Fibroblast of lung (primary cell): Measurements from ENCODE around the gene RNF112. TPM values are rescaled to one million over a fixed set of nuclear protein-coding genes. Genes with fewer than 3 reads are reported as not detected.

ENCODE experiments used
- DNase-seq, 2 donors: peaks; one replicate each; pipeline versions ENCODE4 v3.0.0 to v3.0.0-alpha.2; 2010; ENCODE audit warnings: low read depth in 2 of 2
- H2AFZ ChIP-seq: 2 replicates; pipeline ENCODE4 v1.5.1; 2012; ENCODE audit warnings: low read length, control low read depth, inconsistent platforms
- H3K27ac ChIP-seq: 2 replicates; pipeline ENCODE4 v1.5.1; 2011; ENCODE audit warnings: low read length, control low read depth; ENCODE audit not compliant: insufficient read depth
- H3K27me3 ChIP-seq: 2 replicates; pipeline ENCODE4 v1.5.1; 2011; ENCODE audit warnings: mild to moderate bottlenecking, low read length; ENCODE audit not compliant: control insufficient read depth, insufficient read depth
- H3K36me3 ChIP-seq: 2 replicates; pipeline ENCODE4 v1.5.1; 2011; ENCODE audit warnings: low read length; ENCODE audit not compliant: control insufficient read depth, insufficient read depth
- H3K4me1 ChIP-seq: 2 replicates; pipeline ENCODE4 v1.5.1; 2011; ENCODE audit warnings: low read length; ENCODE audit not compliant: control insufficient read depth, insufficient read depth; ENCODE audit errors: extremely low read depth
- H3K4me2 ChIP-seq: 2 replicates; pipeline ENCODE4 v1.5.1; 2011; ENCODE audit warnings: low read length, control low read depth; ENCODE audit not compliant: insufficient read depth; ENCODE audit errors: extremely low read depth
- H3K4me3 ChIP-seq, 4 experiments: fragments of 200-600 bp in 1 of 4; sonication (generic) in 1 of 4; replicated peaks in 1 of 4; 2 replicates each; pipeline ENCODE4 v1.5.1; 2011 to 2016; ENCODE audit warnings: low read length in 4 of 4, low read depth in 3 of 4, mild to moderate bottlenecking in 3 of 4, control low read depth in 2 of 4, inconsistent platforms in 1 of 4, mixed read lengths in 1 of 4; ENCODE audit not compliant: insufficient read depth in 1 of 4; ENCODE audit errors: control extremely low read depth in 1 of 4
- H3K79me2 ChIP-seq: 2 replicates; pipeline ENCODE4 v1.5.1; 2012; ENCODE audit warnings: mild to moderate bottlenecking, low read length, inconsistent platforms; ENCODE audit not compliant: control insufficient read depth, insufficient read depth
- H3K9ac ChIP-seq: 2 replicates; pipeline ENCODE4 v1.5.1; 2011; ENCODE audit warnings: mild to moderate bottlenecking, low read length, control low read depth; ENCODE audit not compliant: insufficient read depth
- H3K9me3 ChIP-seq: 2 replicates; pipeline ENCODE4 v1.5.1; 2012; ENCODE audit warnings: low read depth, low read length; ENCODE audit not compliant: control insufficient read depth, insufficient read depth
- H4K20me1 ChIP-seq: 2 replicates; pipeline ENCODE4 v1.5.1; 2011; ENCODE audit warnings: low read length; ENCODE audit not compliant: control insufficient read depth, insufficient read depth; ENCODE audit errors: extremely low read depth
- CTCF ChIP-seq, 2 donors: IDR thresholded peaks in 1 of 2; conservative IDR thresholded peaks in 1 of 2; 1 replicate in 1 of 2; 2 replicates in 1 of 2; pipeline ENCODE4 v1.5.1; 2011 to 2012; ENCODE audit warnings: low read length in 2 of 2, control low read depth in 1 of 2, inconsistent platforms in 1 of 2, low read depth in 1 of 2, mild to moderate bottlenecking in 1 of 2
- EZH2 ChIP-seq: IDR thresholded peaks from 2 replicates; pipeline ENCODE4 v1.5.1; 2012; ENCODE audit warnings: low read length, control low read depth, mild to moderate bottlenecking; ENCODE audit errors: missing control alignments
- polyA plus RNA-seq, 2 donors: library from polyadenylated mRNA; depleted of rRNA in 1 of 2; stranded (reverse) in 1 of 2; unstranded in 1 of 2; fragments of >200 nt; gene quantifications; 2 replicates each; pipeline ENCODE4 v1.2.1, GENCODE V29; 2011 to 2012; ENCODE audit warnings: missing spikeins in 1 of 2
- total RNA-seq: library from RNA; depleted of rRNA; stranded (reverse); fragments of >200 nt; gene quantifications from 2 replicates; pipeline ENCODE4 v1.2.1, GENCODE V29; 2014

The RNF112 gene
- total and polyA plus RNA-seq, 2 donors (not counting 1 experiment from before 2014, with no cell fraction given), result 1.5 to 21.5 TPM

- peak in 1 of 2 donors; percentile 26 for DNase-seq
- H3K27me3 ChIP-seq, result no peaks in the 10 kb centered on the region
- no peak overlapping the region for H3K9ac ChIP-seq
- no peaks in the 10 kb centered on the region for H4K20me1 ChIP-seq
- TF ChIP-seq EZH2 (no peak), CTCF (conservative IDR thresholded peaks at IDR 0.05 in 1 of 2, IDR thresholded peaks at IDR 0.05 in 1 of 2; ENCODE audit: low read depth in 1 of 2, low read length in 2 of 2) (no peak)
- H3K79me2 ChIP-seq, result no peaks in the 10 kb centered on the region
- no peak overlapping the region for H2AFZ ChIP-seq
- no peaks in the 10 kb centered on the region for H3K9me3 ChIP-seq
- no peak overlapping the region for H3K4me2 ChIP-seq
- H3K36me3 ChIP-seq, result peaks cover 5% of the 10 kb centered on the region
- H3K4me1 ChIP-seq, result peaks cover 42% of the 10 kb centered on the region
- H3K4me3 ChIP-seq, result no peak overlapping the region
- no peak overlapping the region for H3K27ac ChIP-seq
Observed at GRCh38 chr17:19388791-19389785, 21.9 kb upstream of the RNF112 start.

GRCh38 chr17:19390951-19391350, 20.1 kb upstream of the RNF112 start:
- DNase-seq, result peak in 1 of 2 donors; percentile 25

More at GRCh38 chr17:19390951-19391350, 20.1 kb upstream of the RNF112 start:
- H3K9me3 ChIP-seq, result no peaks in the 10 kb centered on the region
- H4K20me1 ChIP-seq, result no peaks in the 10 kb centered on the region
- no peak overlapping the region for H2AFZ ChIP-seq
- H3K36me3 ChIP-seq, result no peaks in the 10 kb centered on the region
- no peak overlapping the region for H3K4me3 ChIP-seq
- H3K27me3 ChIP-seq, result no peaks in the 10 kb centered on the region
- peaks cover 26% of the 10 kb centered on the region for H3K4me1 ChIP-seq
- no peak for TF ChIP-seq EZH2
- no peak for TF ChIP-seq CTCF (conservative IDR thresholded peaks at IDR 0.05 in 1 of 2, IDR thresholded peaks at IDR 0.05 in 1 of 2; ENCODE audit: low read depth in 1 of 2, low read length in 2 of 2)
- no peak overlapping the region for H3K4me2 ChIP-seq
- H3K79me2 ChIP-seq, result no peaks in the 10 kb centered on the region
- H3K9ac ChIP-seq, result no peak overlapping the region
- no peak overlapping the region for H3K27ac ChIP-seq
